Measurements from ENCODE around the gene PRSS56. TPM values are rescaled to one million over a fixed set of nuclear protein-coding genes. Genes with fewer than 3 reads are reported as not detected.

The PRSS56 gene
- polyA plus RNA-seq, 3 donors, result not detected

DNA sequence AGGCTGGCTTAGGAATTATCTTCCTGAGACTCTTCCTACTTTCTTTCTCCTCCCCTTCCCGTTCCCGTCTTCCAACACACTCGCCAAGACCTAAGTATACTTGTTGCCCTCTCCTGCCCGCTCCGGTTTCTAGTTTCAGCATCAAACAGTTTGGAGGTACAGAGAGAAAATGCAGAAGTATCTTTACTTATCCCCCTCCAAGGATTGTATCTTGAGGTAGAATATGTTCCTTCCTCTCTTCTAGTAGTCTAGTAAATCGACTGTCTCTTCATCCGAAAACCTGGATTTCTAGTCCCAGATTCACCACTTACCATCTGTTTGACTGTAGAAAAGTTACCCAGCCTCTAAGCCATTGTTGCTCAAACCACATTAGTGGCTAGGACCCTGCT lies 31.1 kb downstream of the PRSS56 start:
- H3K9me3 Mint-ChIP-seq, result no peaks in the 10 kb centered on the region
- intact Hi-C loops (cut with micrococcal nuclease), result loop anchor here (2.0 to 10.0 kb wide), 3 partner anchors 144 to 1086 kb away; partner anchors contain the start of genes GIGYF2 (in 2 of the 2) and NCL (in 1 of the 2)
- peaks cover 26 to 52% of the 10 kb centered on the region in 2 donors for H3K36me3 Mint-ChIP-seq
- no CpG with 5 or more reads among the region's 7 CpGs for WGBS (ENCODE audit: insufficient coverage)
- Histone ChIP-seq H3K36me3 (replicated peaks in 1 of 2; ENCODE audit: control insufficient read depth in 1 of 2, insufficient read depth in 2 of 2, low read length in 2 of 2) (peaks cover 3 to 41% of the 10 kb centered on the region in 2 donors), H3K4me1 (ENCODE audit: control insufficient read depth in 1 of 2, insufficient read depth in 2 of 2, low read length in 2 of 2) (peaks cover 40 to 55% of the 10 kb centered on the region in 2 donors), H3K27me3 (ENCODE audit: control insufficient read depth in 2 of 2, insufficient read depth in 2 of 2, low read length in 2 of 2) (no peaks in the 10 kb centered on the region), H3K79me2 (ENCODE audit: insufficient read depth, low read length) (peaks cover 86% of the 10 kb centered on the region), H3K27ac (ENCODE audit: low read depth in 1 of 2, low read length in 2 of 2) (peak overlapping the region; percentile 94), H4K20me1 (ENCODE audit: insufficient read depth, low read length) (peaks cover 63% of the 10 kb centered on the region), H3K9me3 (replicated peaks in 1 of 2; ENCODE audit: control insufficient read depth in 1 of 2, insufficient read depth in 1 of 2, low read length in 2 of 2) (no peaks in the 10 kb centered on the region), H3K4me3 (replicated peaks in 1 of 3; ENCODE audit: low read depth in 2 of 3, low read length in 3 of 3) (peak overlapping the region; percentile 64 to 88 (median 74)), H3K9ac (ENCODE audit: insufficient read depth, low read length, poor library complexity, severe bottlenecking) (peak overlapping the region; percentile 97), H3K4me2 (replicated peaks; ENCODE audit: extremely low read depth, low read length, poor library complexity, severe bottlenecking) (peak overlapping the region; percentile 94), H2AFZ (ENCODE audit: insufficient read depth, low read depth, low read length, poor library complexity, severe bottlenecking) (peak overlapping the region; percentile 88)
- H3K27ac Mint-ChIP-seq, result peak overlapping the region; percentile 95 to 98 (median 96)
- H3K4me3 Mint-ChIP-seq, result peak overlapping the region; percentile 96 to 97
- peaks cover 0 to 1% (median 0%) of the 10 kb centered on the region in 3 donors for H3K27me3 Mint-ChIP-seq (ENCODE audit: low read depth in 3 of 3)
- TF ChIP-seq, protein P1, sequence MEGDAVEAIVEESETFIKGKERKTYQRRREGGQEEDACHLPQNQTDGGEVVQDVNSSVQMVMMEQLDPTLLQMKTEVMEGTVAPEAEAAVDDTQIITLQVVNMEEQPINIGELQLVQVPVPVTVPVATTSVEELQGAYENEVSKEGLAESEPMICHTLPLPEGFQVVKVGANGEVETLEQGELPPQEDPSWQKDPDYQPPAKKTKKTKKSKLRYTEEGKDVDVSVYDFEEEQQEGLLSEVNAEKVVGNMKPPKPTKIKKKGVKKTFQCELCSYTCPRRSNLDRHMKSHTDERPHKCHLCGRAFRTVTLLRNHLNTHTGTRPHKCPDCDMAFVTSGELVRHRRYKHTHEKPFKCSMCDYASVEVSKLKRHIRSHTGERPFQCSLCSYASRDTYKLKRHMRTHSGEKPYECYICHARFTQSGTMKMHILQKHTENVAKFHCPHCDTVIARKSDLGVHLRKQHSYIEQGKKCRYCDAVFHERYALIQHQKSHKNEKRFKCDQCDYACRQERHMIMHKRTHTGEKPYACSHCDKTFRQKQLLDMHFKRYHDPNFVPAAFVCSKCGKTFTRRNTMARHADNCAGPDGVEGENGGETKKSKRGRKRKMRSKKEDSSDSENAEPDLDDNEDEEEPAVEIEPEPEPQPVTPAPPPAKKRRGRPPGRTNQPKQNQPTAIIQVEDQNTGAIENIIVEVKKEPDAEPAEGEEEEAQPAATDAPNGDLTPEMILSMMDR (IDR thresholded peaks at IDR 0.05), result no peak
- peaks cover 65% of the 10 kb centered on the region for H3K4me1 Mint-ChIP-seq
- peak in 2 of 3 donors; percentile 5 to 30 for DNase-seq

DNA sequence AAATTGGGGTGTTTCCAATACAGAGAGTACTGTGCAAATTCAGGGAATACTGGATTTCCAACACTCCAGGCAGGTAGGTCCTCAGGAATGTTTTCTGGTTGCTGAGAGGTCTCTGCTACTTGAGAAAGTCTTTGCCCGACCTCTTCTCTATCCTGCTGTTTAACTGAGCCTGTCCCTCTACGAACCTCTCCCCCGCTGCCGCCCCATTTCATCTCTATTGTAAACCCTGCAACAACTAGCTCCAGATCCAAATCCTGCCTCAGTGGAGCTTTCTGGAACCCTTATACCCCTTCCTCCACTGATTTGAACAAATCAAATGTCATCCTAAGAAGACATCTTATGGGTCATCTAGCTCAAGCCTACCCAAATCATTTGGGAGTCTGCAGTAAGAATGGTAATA lies 31.6 kb downstream of the PRSS56 start:
- intact Hi-C loops (cut with micrococcal nuclease), result loop anchor here (2.0 to 10.0 kb wide), 3 partner anchors 143 to 1087 kb away; partner anchors contain the start of genes GIGYF2 (in 2 of the 2) and NCL (in 1 of the 2)

More for the DNA sequence above, 31.6 kb downstream of the PRSS56 start:
- no peak for DNase-seq
- peaks cover 34 to 50% of the 10 kb centered on the region in 2 donors for H3K4me1 ChIP-seq (ENCODE audit: control insufficient read depth in 1 of 2, insufficient read depth in 2 of 2, low read length in 2 of 2)
- Mint-ChIP-seq H3K9me3 (no peaks in the 10 kb centered on the region), H3K4me3 (peak overlapping the region; percentile 96 to 97), H3K4me1 (peaks cover 60% of the 10 kb centered on the region), H3K27ac (peak overlapping the region in 6 of 7 donors; percentile 26 to 98 (median 96)), H3K36me3 (peaks cover 29 to 54% of the 10 kb centered on the region in 2 donors), H3K27me3 (ENCODE audit: low read depth in 3 of 3) (peaks cover 0 to 1% (median 0%) of the 10 kb centered on the region in 3 donors)
- H4K20me1 ChIP-seq (ENCODE audit: insufficient read depth, low read length), result peaks cover 63% of the 10 kb centered on the region
- peak overlapping the region; percentile 97 for H3K9ac ChIP-seq (ENCODE audit: insufficient read depth, low read length, poor library complexity, severe bottlenecking)
- H3K79me2 ChIP-seq (ENCODE audit: insufficient read depth, low read length), result peaks cover 86% of the 10 kb centered on the region
- H3K27me3 ChIP-seq (ENCODE audit: control insufficient read depth in 2 of 2, insufficient read depth in 2 of 2, low read length in 2 of 2), result no peaks in the 10 kb centered on the region
- H3K4me3 ChIP-seq (replicated peaks in 1 of 3; ENCODE audit: low read depth in 2 of 3, low read length in 3 of 3), result peak overlapping the region in 2 of 3 experiments; percentile 64 to 88
- peaks cover 8 to 43% of the 10 kb centered on the region in 2 donors for H3K36me3 ChIP-seq (replicated peaks in 1 of 2; ENCODE audit: control insufficient read depth in 1 of 2, insufficient read depth in 2 of 2, low read length in 2 of 2)
- no peak overlapping the region for H2AFZ ChIP-seq (ENCODE audit: insufficient read depth, low read depth, low read length, poor library complexity, severe bottlenecking)
- TF ChIP-seq, protein P1 (IDR thresholded peaks at IDR 0.05), result no peak
- no peaks in the 10 kb centered on the region for H3K9me3 ChIP-seq (replicated peaks in 1 of 2; ENCODE audit: control insufficient read depth in 1 of 2, insufficient read depth in 1 of 2, low read length in 2 of 2)
- 100% methylated on average over 4 of the region's 4 CpGs for WGBS (ENCODE audit: insufficient coverage)
- H3K27ac ChIP-seq (ENCODE audit: low read depth in 1 of 2, low read length in 2 of 2), result peak overlapping the region in 1 of 2 donors; percentile 94
- H3K4me2 ChIP-seq (replicated peaks; ENCODE audit: extremely low read depth, low read length, poor library complexity, severe bottlenecking), result peak overlapping the region; percentile 94

Data from CD14-positive monocyte (primary cell).